Activated CD8-positive, alpha-beta T cell treated with anti-CD3 and anti-CD28 coated beads, Interleukin-2, amount 10 ng/mL, durations not matched to agents 7 days and 5 days (primary cell): ENCODE results near the gene NAA16. TPM values are rescaled to one million over a fixed set of nuclear protein-coding genes. Genes with fewer than 3 reads are reported as not detected.
A peak's percentile ranks its signal among the peaks of the same experiment; 100 is the strongest.

ENCODE experiments used
- ATAC-seq: fragments of 150-1000 bp; cut with Tn5 transposase; one replicate; pipeline ENCODE4 v1.10.0; 2021; ENCODE audit warnings: moderate library complexity
- CTCF ChIA-PET: fragments of 350-600 bp; sonication (Branson Sonifier 250); formaldehyde crosslinking; loops from one replicate; lab custom pipeline; 2021; ENCODE audit warnings: antibody characterized with exemption; lab: Charles Lee
- POLR2A ChIA-PET: fragments of 350-600 bp; sonication (Branson Sonifier 250); formaldehyde crosslinking; loops from one replicate; lab custom pipeline; 2021; ENCODE audit warnings: antibody characterized with exemption; lab: Charles Lee
- DNase-seq: peaks from one replicate; pipeline ENCODE4 v3.0.0-alpha.2; 2020
- H3K27ac Mint-ChIP-seq: one replicate; pipeline ENCODE4 v1.8.0; 2021; ENCODE audit warnings: mild to moderate bottlenecking, mixed read lengths
- H3K27me3 Mint-ChIP-seq: one replicate; pipeline ENCODE4 v1.8.0; 2021; ENCODE audit warnings: low read depth, mixed read lengths
- H3K36me3 Mint-ChIP-seq: one replicate; pipeline ENCODE4 v1.8.0; 2021; ENCODE audit warnings: low read depth, mixed read lengths
- H3K4me1 Mint-ChIP-seq: one replicate; pipeline ENCODE4 v1.8.0; 2021; ENCODE audit warnings: low read depth, mixed read lengths
- H3K4me3 Mint-ChIP-seq: one replicate; pipeline ENCODE4 v1.8.0; 2021; ENCODE audit warnings: mild to moderate bottlenecking, mixed read lengths
- H3K9me3 Mint-ChIP-seq: one replicate; pipeline ENCODE4 v1.8.0; 2022; ENCODE audit warnings: mixed read lengths; ENCODE audit not compliant: insufficient read depth
- total RNA-seq, 2 experiments: library from RNA; stranded (reverse); gene quantifications; one replicate each; pipeline ENCODE4 v1.2.3, GENCODE V29; 2021

NAA16 gene
- total RNA-seq, 2 experiments from 2014 or later, result 36.7 to 38.7 TPM

DNA sequence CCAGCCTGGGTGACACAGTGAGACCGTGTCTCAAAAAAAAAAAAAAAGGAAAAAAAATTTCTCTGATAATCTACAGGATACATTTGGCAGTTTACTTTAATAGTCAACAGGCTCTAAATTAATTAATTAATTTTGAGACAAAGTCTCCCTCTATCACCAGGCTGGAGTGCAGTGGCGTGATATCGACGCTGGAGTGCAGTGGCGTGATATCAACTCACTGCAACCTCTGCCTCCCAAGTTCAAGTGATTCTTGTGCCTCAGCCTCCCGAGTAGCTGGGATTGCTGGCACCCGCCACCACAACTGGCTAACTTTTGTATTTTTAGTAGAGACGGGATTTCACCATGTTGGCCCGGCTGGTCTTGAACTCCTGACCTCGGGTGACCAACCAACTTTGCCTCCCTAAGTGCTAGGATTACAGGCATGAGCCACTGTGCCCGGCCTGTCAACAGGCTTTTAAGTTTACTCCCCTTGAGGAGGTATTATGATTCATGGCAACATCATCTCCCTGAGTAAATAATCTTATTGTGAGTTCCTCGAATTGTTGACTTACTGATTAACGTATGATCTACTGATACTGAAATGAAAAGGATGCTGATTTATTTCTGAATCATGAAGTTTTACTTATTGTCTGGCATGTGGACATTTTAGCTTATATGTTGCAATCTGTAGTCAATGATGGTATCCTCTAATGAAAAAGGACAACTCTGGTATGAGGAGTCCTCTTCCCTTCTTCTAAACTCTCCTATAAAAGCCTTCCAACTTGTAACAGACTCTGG is 26.4 kb upstream of the NAA16 start:
- Mint-ChIP-seq H3K4me3 (no peak overlapping the region), H3K27me3 (no peaks in the 10 kb centered on the region), H3K9me3 (peaks cover 4% of the 10 kb centered on the region), H3K27ac (no peak overlapping the region), H3K4me1 (peaks cover 15% of the 10 kb centered on the region), H3K36me3 (no peaks in the 10 kb centered on the region)
- CTCF ChIA-PET, result interaction anchor here (0.6 kb wide), 1 partner anchor 62 kb away, joined by 3 read pairs; no protein-coding TSS in a partner anchor
- POLR2A ChIA-PET, result no interaction called here
- no peak for ATAC-seq
- no peak for DNase-seq

DNA sequence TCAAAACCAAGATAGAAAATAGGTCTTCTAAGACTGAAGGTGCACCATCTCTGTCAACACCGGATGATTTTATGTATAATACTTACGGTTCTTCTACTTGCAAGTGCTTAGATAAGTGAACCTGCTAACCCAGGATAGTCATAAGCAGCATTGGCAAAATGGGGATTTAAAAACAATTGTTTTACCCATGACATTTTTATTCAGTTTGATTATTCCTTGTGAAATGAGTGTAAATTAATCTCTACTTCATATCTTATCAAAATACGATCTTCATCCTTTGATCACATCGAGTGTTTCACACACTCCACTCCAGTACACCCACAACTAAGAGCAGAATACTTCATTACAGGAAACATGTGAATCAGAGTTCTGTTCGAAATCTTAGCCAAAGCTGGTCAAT is 24.7 kb upstream of the NAA16 start:
- no peaks in the 10 kb centered on the region for H3K27me3 Mint-ChIP-seq
- CTCF ChIA-PET, result no interaction called here
- peaks cover 4% of the 10 kb centered on the region for H3K9me3 Mint-ChIP-seq
- no peaks in the 10 kb centered on the region for H3K36me3 Mint-ChIP-seq
- ATAC-seq (no peak), DNase-seq (no peak)
- H3K27ac Mint-ChIP-seq, result no peak overlapping the region
- no peak overlapping the region for H3K4me3 Mint-ChIP-seq
- POLR2A ChIA-PET, result no interaction called here
- peaks cover 15% of the 10 kb centered on the region for H3K4me1 Mint-ChIP-seq

DNA sequence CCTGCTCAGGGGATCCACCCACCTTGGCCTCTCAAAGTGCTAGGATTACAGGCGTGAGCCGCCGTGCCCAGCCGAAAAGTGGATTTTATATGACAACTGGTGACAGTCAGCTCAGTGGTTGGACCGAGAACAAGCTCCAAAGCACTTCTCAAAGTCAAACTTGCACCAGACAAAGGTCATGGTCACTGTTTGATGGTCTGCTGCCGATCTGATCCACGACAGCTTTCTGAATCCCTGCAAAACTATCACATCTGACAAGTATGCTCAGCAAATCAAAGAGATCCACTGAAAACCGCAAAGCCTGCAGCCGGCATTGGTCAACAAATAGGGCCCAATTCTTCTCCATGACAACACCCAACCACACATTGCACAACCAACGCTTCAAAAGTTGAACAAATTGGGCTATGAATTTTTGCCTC is 21.6 kb upstream of the NAA16 start:
- CTCF ChIA-PET, result no interaction called here
- DNase-seq, result no peak
- Mint-ChIP-seq H3K4me3 (no peak overlapping the region), H3K27me3 (no peaks in the 10 kb centered on the region), H3K4me1 (peaks cover 15% of the 10 kb centered on the region), H3K36me3 (no peaks in the 10 kb centered on the region), H3K9me3 (peaks cover 9% of the 10 kb centered on the region), H3K27ac (no peak overlapping the region)
- POLR2A ChIA-PET, result no interaction called here
- ATAC-seq, result no peak

DNA sequence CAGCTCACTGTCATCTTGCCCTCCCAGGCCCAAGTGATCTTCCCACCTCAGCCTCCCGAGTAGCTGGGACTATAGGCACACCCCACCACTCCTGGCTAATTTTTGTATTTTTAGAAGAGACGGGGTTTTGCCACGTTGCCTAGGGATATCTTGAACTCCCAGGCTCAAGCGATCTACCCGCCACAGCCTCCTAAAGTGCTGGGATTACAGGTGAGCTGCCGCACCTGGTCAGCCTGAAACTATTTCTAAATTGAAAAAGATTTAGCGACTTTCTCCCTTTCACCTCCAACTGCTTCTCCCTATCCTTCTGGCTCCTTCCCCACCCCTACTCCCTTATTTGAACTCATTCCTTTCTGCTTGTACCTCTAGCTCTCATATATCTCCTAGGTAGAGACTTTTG is 19.8 kb upstream of the NAA16 start:
- ChIA-PET POLR2A (interaction anchor here (0.6 kb wide), 1 partner anchor 68 kb away, joined by 3 read pairs; no protein-coding TSS in a partner anchor), CTCF (no interaction called here)
- Mint-ChIP-seq H3K27me3 (peaks cover 3% of the 10 kb centered on the region), H3K4me3 (no peak overlapping the region), H3K27ac (no peak overlapping the region), H3K9me3 (peaks cover 9% of the 10 kb centered on the region), H3K36me3 (peaks cover 3% of the 10 kb centered on the region), H3K4me1 (peaks cover 10% of the 10 kb centered on the region)
- no peak for ATAC-seq
- DNase-seq, result no peak

DNA sequence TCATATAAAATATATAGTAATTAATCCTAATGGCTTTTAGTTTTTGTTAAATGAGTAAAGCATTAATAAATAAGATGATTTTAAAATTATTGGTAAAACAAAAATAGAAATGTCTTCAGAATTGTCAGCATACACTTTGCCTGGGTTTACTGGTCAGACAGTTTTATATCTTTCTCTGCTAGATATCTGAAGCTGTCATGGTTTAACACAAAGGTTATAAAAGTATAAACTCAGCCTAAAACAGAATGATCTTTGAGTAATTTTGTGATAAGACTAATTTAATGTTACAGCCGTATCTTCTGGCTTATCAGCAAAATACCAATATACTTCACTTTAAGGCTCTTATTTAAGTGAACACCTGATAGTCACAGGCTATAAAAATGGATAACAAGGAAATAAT is 17.8 kb upstream of the NAA16 start:
- Mint-ChIP-seq H3K36me3 (peaks cover 3% of the 10 kb centered on the region), H3K27me3 (peaks cover 3% of the 10 kb centered on the region), H3K4me3 (no peak overlapping the region), H3K4me1 (no peaks in the 10 kb centered on the region), H3K27ac (no peak overlapping the region), H3K9me3 (peaks cover 5% of the 10 kb centered on the region)
- CTCF ChIA-PET, result no interaction called here
- no peak for ATAC-seq
- no peak for DNase-seq
- POLR2A ChIA-PET, result no interaction called here

DNA sequence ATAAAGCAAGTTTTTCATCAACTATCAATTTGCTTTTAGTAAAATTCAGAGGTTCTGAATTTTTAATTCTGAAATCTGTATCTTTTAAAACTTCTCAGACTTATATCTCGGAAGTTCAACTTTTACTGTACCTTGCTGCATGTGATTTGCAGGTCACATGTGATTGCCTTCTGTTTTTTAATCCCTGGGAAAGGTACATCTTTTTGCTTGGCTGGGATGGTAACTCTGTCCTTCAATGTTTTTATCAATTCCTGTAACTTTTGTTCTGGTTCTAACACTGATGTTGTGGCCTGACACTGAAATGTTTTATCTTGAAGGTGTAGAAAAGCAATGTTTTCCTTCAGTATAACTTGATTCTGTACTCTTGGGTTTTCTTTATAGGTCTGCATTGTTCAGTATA is 16.2 kb upstream of the NAA16 start:
- DNase-seq (no peak), ATAC-seq (no peak)
- H3K9me3 Mint-ChIP-seq, result peaks cover 5% of the 10 kb centered on the region
- H3K4me1 Mint-ChIP-seq, result peaks cover 6% of the 10 kb centered on the region
- POLR2A ChIA-PET, result no interaction called here
- H3K27ac Mint-ChIP-seq, result no peak overlapping the region
- CTCF ChIA-PET, result interaction anchor here (1.1 kb wide), 1 partner anchor 10 kb away, joined by 3 read pairs; no protein-coding TSS in a partner anchor
- no peak overlapping the region for H3K4me3 Mint-ChIP-seq
- peaks cover 3% of the 10 kb centered on the region for H3K27me3 Mint-ChIP-seq
- peaks cover 3% of the 10 kb centered on the region for H3K36me3 Mint-ChIP-seq

DNA sequence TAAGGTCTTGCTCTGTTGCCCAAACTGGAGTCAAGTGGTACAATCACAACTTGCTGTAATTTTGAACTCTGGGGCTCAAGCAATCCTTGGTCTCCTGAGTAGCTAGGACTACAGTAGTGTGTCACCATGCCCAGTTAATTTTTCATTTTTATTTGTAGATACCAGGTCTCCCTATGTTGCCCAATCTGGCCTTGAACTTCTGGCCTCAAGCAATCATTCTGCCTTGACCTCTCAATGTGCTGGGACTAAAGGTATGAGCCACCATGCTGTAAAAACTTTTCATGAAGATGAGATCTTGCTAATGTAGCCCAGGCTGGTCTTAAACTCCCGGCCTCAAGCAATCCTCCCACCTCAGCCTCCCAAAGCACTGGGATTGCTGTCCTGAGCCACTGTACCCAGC is 15.1 kb upstream of the NAA16 start:
- Mint-ChIP-seq H3K9me3 (peaks cover 5% of the 10 kb centered on the region), H3K4me1 (peaks cover 7% of the 10 kb centered on the region), H3K27me3 (peaks cover 3% of the 10 kb centered on the region), H3K36me3 (peaks cover 3% of the 10 kb centered on the region), H3K27ac (no peak overlapping the region), H3K4me3 (no peak overlapping the region)
- ATAC-seq, result no peak
- no peak for DNase-seq
- ChIA-PET POLR2A (no interaction called here), CTCF (no interaction called here)

DNA sequence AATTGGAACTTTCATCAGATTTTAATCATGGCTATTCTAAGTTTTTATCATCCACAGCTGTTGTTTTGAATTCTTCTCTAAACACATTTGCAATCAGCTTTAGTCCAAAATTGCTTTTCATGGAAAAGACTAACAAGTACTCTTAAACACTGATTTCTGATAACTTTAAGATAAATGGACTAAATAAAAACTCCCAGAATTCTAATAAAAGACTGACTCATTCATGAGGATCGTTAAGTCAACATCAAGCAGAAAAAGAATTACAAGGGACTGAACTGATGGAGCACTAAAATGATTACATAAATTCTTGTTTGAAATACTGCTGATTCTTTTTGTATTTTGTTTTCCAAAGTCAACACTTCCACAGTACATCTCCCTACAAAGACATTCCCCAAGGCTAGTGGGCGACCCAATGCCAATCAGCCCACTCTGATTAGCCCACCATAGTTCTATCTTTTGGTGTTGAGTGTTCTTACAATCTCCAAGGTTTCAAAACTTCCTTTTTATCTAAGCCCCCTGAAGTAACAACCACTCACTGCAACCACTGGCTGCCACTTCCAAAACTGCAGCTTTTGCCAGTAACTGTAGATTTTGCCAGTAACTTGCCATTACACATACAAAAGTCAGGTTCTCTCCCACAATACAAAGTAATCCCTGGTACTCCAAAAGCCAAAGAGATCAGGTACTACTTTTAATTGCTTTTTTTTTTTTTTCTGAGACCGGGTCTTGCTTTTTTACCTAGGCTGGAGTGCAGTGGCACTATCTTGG is 14.0 kb upstream of the NAA16 start:
- ATAC-seq, result no peak
- Mint-ChIP-seq H3K9me3 (no peaks in the 10 kb centered on the region), H3K4me3 (no peak overlapping the region), H3K27me3 (peaks cover 3% of the 10 kb centered on the region), H3K4me1 (peaks cover 7% of the 10 kb centered on the region), H3K36me3 (peaks cover 3% of the 10 kb centered on the region), H3K27ac (no peak overlapping the region)
- peak; percentile 7 for DNase-seq
- POLR2A ChIA-PET, result no interaction called here
- CTCF ChIA-PET, result interaction anchor here (1.0 kb wide), 1 partner anchor 35 kb away, joined by 3 read pairs; no protein-coding TSS in a partner anchor

DNA sequence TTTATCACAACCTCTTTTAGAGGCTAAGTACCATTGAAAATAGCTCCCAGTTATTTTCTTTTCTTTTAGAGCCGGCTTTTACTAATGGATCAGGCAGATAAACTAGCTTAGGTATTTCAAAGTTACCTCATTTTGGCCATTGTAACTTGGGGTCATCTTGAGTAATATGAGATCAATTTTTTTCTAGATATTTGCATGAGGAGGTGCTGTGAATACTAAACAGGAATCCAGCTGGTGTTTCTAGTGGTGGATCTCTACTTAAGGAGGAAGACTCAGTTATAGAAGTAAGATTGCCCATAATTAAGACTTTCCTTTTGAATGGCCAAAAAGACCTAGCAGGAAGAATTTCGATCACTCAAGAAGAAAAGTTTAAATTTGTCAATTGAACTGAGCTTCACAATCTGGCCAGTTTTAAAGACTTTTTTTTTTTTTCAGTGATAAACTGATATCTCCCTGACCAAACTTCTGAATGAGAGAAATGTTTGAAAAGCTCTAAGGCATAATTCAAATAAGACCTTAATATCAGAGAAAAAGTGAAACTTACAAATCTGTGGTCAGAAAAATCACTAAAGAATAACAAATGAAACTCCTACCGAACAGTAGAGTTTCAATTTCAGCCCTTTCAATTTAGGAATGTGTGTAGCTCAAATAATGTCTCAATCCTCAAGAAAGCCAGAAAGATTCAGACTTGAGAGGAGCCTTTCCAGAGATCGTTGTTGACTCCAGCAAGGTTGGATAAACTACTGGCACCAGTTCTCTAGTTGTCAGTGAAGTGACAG is 11.6 kb upstream of the NAA16 start:
- POLR2A ChIA-PET, result no interaction called here
- peaks cover 3% of the 10 kb centered on the region for H3K27me3 Mint-ChIP-seq
- ATAC-seq, result no peak
- no peak overlapping the region for H3K27ac Mint-ChIP-seq
- CTCF ChIA-PET, result interaction anchor here (1.4 to 1.7 kb wide), 2 partner anchors 53 to 77 kb away, joined by 3 to 4 read pairs; no protein-coding TSS in a partner anchor
- no peaks in the 10 kb centered on the region for H3K9me3 Mint-ChIP-seq
- H3K4me3 Mint-ChIP-seq, result no peak overlapping the region
- DNase-seq, result no peak
- peaks cover 3% of the 10 kb centered on the region for H3K36me3 Mint-ChIP-seq
- peaks cover 7% of the 10 kb centered on the region for H3K4me1 Mint-ChIP-seq

DNA sequence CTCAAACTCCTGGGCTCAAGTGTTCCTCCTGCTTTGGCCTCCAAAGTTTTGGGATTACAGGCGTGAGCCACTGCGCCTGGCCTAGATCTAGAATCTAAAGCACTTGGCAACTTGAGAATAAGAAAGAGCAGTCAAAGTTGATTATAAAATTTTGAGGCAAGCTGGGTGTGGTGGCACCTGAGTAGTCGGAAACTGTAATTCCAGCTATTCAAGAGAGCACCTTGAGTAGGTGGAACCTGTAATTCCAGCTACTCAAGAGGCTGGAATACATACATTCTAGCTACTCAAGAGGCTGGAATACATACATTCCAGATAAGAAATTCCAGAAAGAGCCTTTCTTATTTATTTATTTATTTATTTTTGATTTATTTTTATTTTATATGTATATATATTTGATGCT is 8.3 kb upstream of the NAA16 start:
- H3K36me3 Mint-ChIP-seq, result no peaks in the 10 kb centered on the region
- peaks cover 6% of the 10 kb centered on the region for H3K27me3 Mint-ChIP-seq
- no peak overlapping the region for H3K4me3 Mint-ChIP-seq
- no peak for DNase-seq
- peaks cover 7% of the 10 kb centered on the region for H3K4me1 Mint-ChIP-seq
- no peak overlapping the region for H3K27ac Mint-ChIP-seq
- ChIA-PET POLR2A (no interaction called here), CTCF (no interaction called here)
- H3K9me3 Mint-ChIP-seq, result no peaks in the 10 kb centered on the region
- no peak for ATAC-seq

DNA sequence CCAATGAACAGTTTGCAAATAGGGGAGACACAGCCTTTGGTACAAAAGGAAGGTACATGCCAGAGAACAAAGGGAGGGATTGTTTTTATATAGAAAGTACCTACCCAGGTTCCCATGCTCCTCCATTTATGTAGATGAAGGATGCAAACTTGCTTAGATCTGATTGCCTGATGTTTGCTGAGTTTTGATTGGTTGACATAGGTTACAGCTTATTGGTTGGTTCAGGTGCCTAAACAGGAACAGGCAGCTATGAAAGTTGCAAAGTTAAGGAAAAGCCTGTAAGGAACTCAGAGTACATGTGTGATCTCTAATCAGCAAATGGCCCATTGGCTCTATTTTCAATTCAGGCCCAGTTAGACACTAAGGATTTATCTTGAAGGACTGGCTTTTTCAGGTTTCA is 6.5 kb upstream of the NAA16 start:
- ChIA-PET CTCF (interaction anchor here (0.6 to 1.0 kb wide), 2 partner anchors 9 to 245 kb away, joined by 3 read pairs; no protein-coding TSS in a partner anchor), POLR2A (no interaction called here)
- DNase-seq (no peak), ATAC-seq (no peak)
- H3K4me3 Mint-ChIP-seq, result no peak overlapping the region
- peaks cover 5% of the 10 kb centered on the region for H3K4me1 Mint-ChIP-seq
- H3K27ac Mint-ChIP-seq, result no peak overlapping the region
- H3K27me3 Mint-ChIP-seq, result peaks cover 6% of the 10 kb centered on the region
- no peaks in the 10 kb centered on the region for H3K9me3 Mint-ChIP-seq
- no peaks in the 10 kb centered on the region for H3K36me3 Mint-ChIP-seq
